Activated CD4-positive, alpha-beta T cell treated with anti-CD3 and anti-CD28 coated beads, Interleukin-2, amount 10 ng/mL, durations not matched to agents 7 days and 5 days (primary cell): ENCODE measurements around the gene RBFA. TPM values are rescaled to one million over a fixed set of nuclear protein-coding genes. Genes with fewer than 3 reads are reported as not detected.

Experiments
- CTCF ChIA-PET: fragments of 350-600 bp; sonication (Branson Sonifier 250); formaldehyde crosslinking; loops from one replicate; lab custom pipeline; 2021; ENCODE audit warnings: antibody characterized with exemption; lab: Charles Lee
- POLR2A ChIA-PET: fragments of 350-600 bp; sonication (Branson Sonifier 250); formaldehyde crosslinking; loops from one replicate; lab custom pipeline; 2021; ENCODE audit warnings: antibody characterized with exemption; lab: Charles Lee
- DNase-seq: peaks from one replicate; pipeline ENCODE4 v3.0.0-alpha.2; 2020
- H3K27ac Mint-ChIP-seq: one replicate; pipeline ENCODE4 v1.8.0; 2021; ENCODE audit warnings: mild to moderate bottlenecking, moderate library complexity, mixed read lengths
- H3K27me3 Mint-ChIP-seq: one replicate; pipeline ENCODE4 v1.8.0; 2021; ENCODE audit warnings: mixed read lengths
- H3K36me3 Mint-ChIP-seq: one replicate; pipeline ENCODE4 v1.8.0; 2021; ENCODE audit warnings: low read depth, mixed read lengths
- H3K4me1 Mint-ChIP-seq: one replicate; pipeline ENCODE4 v1.8.0; 2021; ENCODE audit warnings: mixed read lengths
- H3K4me3 Mint-ChIP-seq: one replicate; pipeline ENCODE4 v1.8.0; 2021; ENCODE audit warnings: mild to moderate bottlenecking, moderate library complexity, mixed read lengths
- H3K9me3 Mint-ChIP-seq: one replicate; pipeline ENCODE4 v1.8.0; 2021; ENCODE audit warnings: mixed read lengths
- total RNA-seq, 2 experiments: library from RNA; stranded (reverse); gene quantifications; one replicate each; pipeline ENCODE4 v1.2.3, GENCODE V29; 2021

Gene RBFA
- total RNA-seq, 2 experiments from 2014 or later = 24.2 to 25.0 TPM

- H3K27me3 Mint-ChIP-seq = no peaks in the 10 kb centered on the region
- ChIA-PET POLR2A (no interaction called here), CTCF (interaction anchor here (1.0 to 1.4 kb wide), 2 partner anchors 52 to 102 kb away, joined by 3 read pairs; no protein-coding TSS in a partner anchor)
- H3K36me3 Mint-ChIP-seq = peaks cover 22% of the 10 kb centered on the region
- no peak for DNase-seq
- H3K4me1 Mint-ChIP-seq = peaks cover 31% of the 10 kb centered on the region
- peak overlapping the region; percentile 94 for H3K4me3 Mint-ChIP-seq
- no peak overlapping the region for H3K27ac Mint-ChIP-seq
- H3K9me3 Mint-ChIP-seq = no peaks in the 10 kb centered on the region
Measured at GRCh38 chr18:80035997-80036396, 1.8 kb downstream of the RBFA start.

GRCh38 chr18:80037300-80037699 is 3.1 kb downstream of the RBFA start:
- Mint-ChIP-seq H3K27ac (no peak overlapping the region), H3K9me3 (no peaks in the 10 kb centered on the region), H3K4me3 (no peak overlapping the region), H3K4me1 (peaks cover 33% of the 10 kb centered on the region), H3K27me3 (no peaks in the 10 kb centered on the region), H3K36me3 (peaks cover 24% of the 10 kb centered on the region)
- ChIA-PET POLR2A (no interaction called here), CTCF (no interaction called here)
- no peak for DNase-seq

- Mint-ChIP-seq H3K9me3 (no peaks in the 10 kb centered on the region), H3K36me3 (peaks cover 27% of the 10 kb centered on the region), H3K4me3 (no peak overlapping the region), H3K27ac (no peak overlapping the region), H3K27me3 (no peaks in the 10 kb centered on the region), H3K4me1 (peaks cover 25% of the 10 kb centered on the region)
- no peak for DNase-seq
- ChIA-PET POLR2A (no interaction called here), CTCF (no interaction called here)
Measured at GRCh38 chr18:80037869-80038630, 3.8 kb downstream of the RBFA start.

- H3K4me1 Mint-ChIP-seq = peaks cover 14% of the 10 kb centered on the region
- no peak overlapping the region for H3K27ac Mint-ChIP-seq
- H3K4me3 Mint-ChIP-seq = no peak overlapping the region
- peaks cover 35% of the 10 kb centered on the region for H3K36me3 Mint-ChIP-seq
- POLR2A ChIA-PET = no interaction called here
- CTCF ChIA-PET = interaction anchor here (1.9 kb wide), 1 partner anchor 119 kb away, joined by 4 read pairs; no protein-coding TSS in a partner anchor
- no peaks in the 10 kb centered on the region for H3K27me3 Mint-ChIP-seq
- H3K9me3 Mint-ChIP-seq = no peaks in the 10 kb centered on the region
- no peak for DNase-seq
Measured at GRCh38 chr18:80040515-80040914, 6.3 kb downstream of the RBFA start.

- no peak overlapping the region for H3K4me3 Mint-ChIP-seq
- POLR2A ChIA-PET = no interaction called here
- DNase-seq = no peak
- peaks cover 5% of the 10 kb centered on the region for H3K4me1 Mint-ChIP-seq
- CTCF ChIA-PET = no interaction called here
- no peaks in the 10 kb centered on the region for H3K9me3 Mint-ChIP-seq
- peaks cover 40% of the 10 kb centered on the region for H3K36me3 Mint-ChIP-seq
- H3K27ac Mint-ChIP-seq = no peak overlapping the region
- no peaks in the 10 kb centered on the region for H3K27me3 Mint-ChIP-seq
Measured at GRCh38 chr18:80041424-80041823, 7.2 kb downstream of the RBFA start.

- ChIA-PET CTCF (no interaction called here), POLR2A (no interaction called here)
- peaks cover 34% of the 10 kb centered on the region for H3K36me3 Mint-ChIP-seq
- no peak overlapping the region for H3K4me3 Mint-ChIP-seq
- no peak overlapping the region for H3K27ac Mint-ChIP-seq
- DNase-seq = no peak
- no peaks in the 10 kb centered on the region for H3K27me3 Mint-ChIP-seq
- H3K9me3 Mint-ChIP-seq = no peaks in the 10 kb centered on the region
- peaks cover 4% of the 10 kb centered on the region for H3K4me1 Mint-ChIP-seq
Measured at GRCh38 chr18:80042785-80043184, 8.6 kb downstream of the RBFA start.

- Mint-ChIP-seq H3K9me3 (no peaks in the 10 kb centered on the region), H3K4me1 (peaks cover 4% of the 10 kb centered on the region), H3K4me3 (no peak overlapping the region), H3K27me3 (no peaks in the 10 kb centered on the region), H3K27ac (no peak overlapping the region), H3K36me3 (peaks cover 33% of the 10 kb centered on the region)
- CTCF ChIA-PET = interaction anchor here (0.8 kb wide), 1 partner anchor 13 kb away, joined by 3 read pairs; no protein-coding TSS in a partner anchor
- no peak for DNase-seq
- POLR2A ChIA-PET = no interaction called here
Measured at GRCh38 chr18:80044072-80044471, 9.8 kb downstream of the RBFA start.

GRCh38 chr18:80046011-80046410 is 11.8 kb downstream of the RBFA start:
- peaks cover 4% of the 10 kb centered on the region for H3K4me1 Mint-ChIP-seq
- ChIA-PET CTCF (no interaction called here), POLR2A (no interaction called here)
- no peak overlapping the region for H3K27ac Mint-ChIP-seq
- peaks cover 25% of the 10 kb centered on the region for H3K36me3 Mint-ChIP-seq
- no peak for DNase-seq
- no peaks in the 10 kb centered on the region for H3K27me3 Mint-ChIP-seq
- H3K9me3 Mint-ChIP-seq = peaks cover 2% of the 10 kb centered on the region
- no peak overlapping the region for H3K4me3 Mint-ChIP-seq

GRCh38 chr18:80046431-80046830 is 12.2 kb downstream of the RBFA start:
- H3K36me3 Mint-ChIP-seq = peaks cover 28% of the 10 kb centered on the region
- ChIA-PET CTCF (interaction anchor here (0.6 kb wide), 1 partner anchor 12 kb away, joined by 3 read pairs; no protein-coding TSS in a partner anchor), POLR2A (no interaction called here)
- no peak overlapping the region for H3K4me3 Mint-ChIP-seq
- no peaks in the 10 kb centered on the region for H3K27me3 Mint-ChIP-seq
- H3K27ac Mint-ChIP-seq = no peak overlapping the region
- no peak for DNase-seq
- H3K4me1 Mint-ChIP-seq = peaks cover under 1% of the 10 kb centered on the region
- peaks cover 6% of the 10 kb centered on the region for H3K9me3 Mint-ChIP-seq

- Mint-ChIP-seq H3K4me1 (no peaks in the 10 kb centered on the region), H3K27ac (no peak overlapping the region), H3K9me3 (peaks cover 8% of the 10 kb centered on the region), H3K27me3 (no peaks in the 10 kb centered on the region), H3K4me3 (no peak overlapping the region), H3K36me3 (peaks cover 27% of the 10 kb centered on the region)
- ChIA-PET CTCF (interaction anchor here (0.6 kb wide), 1 partner anchor 11 kb away, joined by 3 read pairs; no protein-coding TSS in a partner anchor), POLR2A (no interaction called here)
- no peak for DNase-seq
Measured at GRCh38 chr18:80046961-80047541, 12.8 kb downstream of the RBFA start.

GRCh38 chr18:80050797-80051196 is 16.6 kb downstream of the RBFA start:
- ChIA-PET CTCF (no interaction called here), POLR2A (no interaction called here)
- Mint-ChIP-seq H3K36me3 (peaks cover 13% of the 10 kb centered on the region), H3K4me1 (no peaks in the 10 kb centered on the region), H3K4me3 (no peak overlapping the region), H3K27ac (no peak overlapping the region), H3K27me3 (peaks cover 3% of the 10 kb centered on the region), H3K9me3 (peaks cover 34% of the 10 kb centered on the region)
- DNase-seq = no peak

GRCh38 chr18:80056095-80056494 is 21.9 kb downstream of the RBFA start:
- Mint-ChIP-seq H3K4me3 (no peak overlapping the region), H3K4me1 (no peaks in the 10 kb centered on the region), H3K27ac (no peak overlapping the region), H3K9me3 (peaks cover 56% of the 10 kb centered on the region), H3K27me3 (peaks cover 3% of the 10 kb centered on the region), H3K36me3 (peaks cover 8% of the 10 kb centered on the region)
- ChIA-PET CTCF (interaction anchor here (1.4 kb wide), 1 partner anchor 10 kb away, joined by 3 read pairs; no protein-coding TSS in a partner anchor), POLR2A (no interaction called here)
- DNase-seq = no peak

GRCh38 chr18:80059945-80060344 is 25.7 kb downstream of the RBFA start:
- ChIA-PET CTCF (no interaction called here), POLR2A (no interaction called here)
- Mint-ChIP-seq H3K4me1 (no peaks in the 10 kb centered on the region), H3K36me3 (peaks cover 7% of the 10 kb centered on the region), H3K27me3 (no peaks in the 10 kb centered on the region), H3K27ac (no peak overlapping the region), H3K4me3 (no peak overlapping the region), H3K9me3 (peaks cover 42% of the 10 kb centered on the region)
- DNase-seq = no peak
